Heart left ventricle (tissue), 16 donors: ENCODE data around the gene ERI3. TPM values are rescaled to one million over a fixed set of nuclear protein-coding genes. Genes with fewer than 3 reads are reported as not detected.

Experiments used
- ATAC-seq, 4 donors: fragments of 200-7000 bp; cut with Tn5 transposase; one replicate each; pipeline ENCODE4 v1.9.1; 2020 to 2022; ENCODE audit warnings: moderate library complexity in 4 of 4, mild to moderate bottlenecking in 3 of 4, moderate number of reproducible peaks in 1 of 4
- DNase-seq, 5 donors: peaks; one replicate each; pipeline ENCODE4 v3.0.0-alpha.2; 2020
- H3K27ac ChIP-seq, 12 donors: fragments of 200-600 bp; sonication (generic) in 4 of 12; one replicate each; pipeline versions ENCODE4 v1.5.0 to v1.8.0; 2016 to 2022; ENCODE audit warnings: mild to moderate bottlenecking in 2 of 12
- H3K27me3 ChIP-seq, 9 donors: fragments of 200-600 bp; sonication (generic) in 2 of 9; one replicate each; pipeline versions ENCODE4 v1.5.1 to v1.8.0; 2016 to 2022; ENCODE audit warnings: mild to moderate bottlenecking in 3 of 9
- H3K36me3 ChIP-seq, 9 donors: fragments of 200-600 bp; sonication (generic) in 2 of 9; one replicate each; pipeline versions ENCODE4 v1.5.0 to v1.8.0; 2018 to 2022; ENCODE audit warnings: mild to moderate bottlenecking in 2 of 9
- H3K4me1 ChIP-seq, 12 donors: fragments of 200-600 bp; sonication (generic) in 4 of 12; one replicate each; pipeline versions ENCODE4 v1.5.0 to v1.8.0; 2016 to 2022; ENCODE audit warnings: mild to moderate bottlenecking in 3 of 12
- H3K4me3 ChIP-seq, 12 donors: fragments of 200-600 bp; sonication (generic) in 4 of 12; one replicate each; pipeline versions ENCODE4 v1.5.0 to v1.8.0; 2017 to 2022; ENCODE audit warnings: mild to moderate bottlenecking in 9 of 12, moderate library complexity in 4 of 12
- H3K9me3 ChIP-seq, 12 donors: fragments of 200-600 bp; sonication (generic) in 4 of 12; one replicate each; pipeline versions ENCODE4 v1.5.0 to v1.8.0; 2016 to 2022; ENCODE audit warnings: mild to moderate bottlenecking in 1 of 12
- POLR2A ChIP-seq, 2 donors: fragments of 450-650 bp; IDR thresholded peaks; one replicate each; pipeline ENCODE4 v1.6.1; 2017; ENCODE audit warnings: antibody characterized with exemption in 2 of 2, mild to moderate bottlenecking in 2 of 2, moderate library complexity in 2 of 2
- WGBS, 4 donors: extraction: QIAGEN DNeasy Blood & Tissue Kit in 2 of 4; methylation state at CpG; one replicate each; pipeline versions ENCODE4 v1.1.5 to v1.1.7; 2013 to 2018; 5-methylcytosine and 5-hydroxymethylcytosine counted together
- intact Hi-C, 10 donors: fragments of 100-400 bp; cut with DNase I; formaldehyde crosslinking; loops; one replicate each; pipeline versions ENCODE4 v1.11.1 to v1.14.2; 2022
- polyA plus RNA-seq, 2 donors: library from polyadenylated mRNA; stranded (reverse); fragments of 200-250 nt; gene quantifications; one replicate each; pipeline ENCODE4 v1.2.3, GENCODE V29; 2013
- total RNA-seq, 9 donors: library from RNA; depleted of rRNA in 2 of 9; stranded (reverse); fragments of >200 nt in 2 of 9; fragmentation: NEBNext Ultra II Directional in 3 of 9; extraction: Animal tissue kit (Norgen Biotek cat#: 25700) in 3 of 9; gene quantifications; one replicate each; pipeline versions ENCODE4 v1.1.0 to v1.2.4, GENCODE V29; 2016 to 2023
- TF ChIP-seq, protein P1 (sequence below), 12 donors: fragments of 200-600 bp; sonication (generic) in 4 of 12; IDR thresholded peaks; one replicate each; pipeline versions ENCODE4 v1.5.0 to v1.8.0; 2018 to 2022; ENCODE audit warnings: antibody characterized with exemption in 12 of 12, mild to moderate bottlenecking in 5 of 12
- donor health status: ischemic (EF 13 %, LVEDD 7.1; RV severe dilation, severe dysfunction).
- donor health status: healthy with polysubstance abuse.
- donor health status: DM: no; HTN: yes; CAD: no.
- donor health status: DM: no; HTN: no; CAD: no.
- donor health status: ischemic (EF 25% LVEDD 6.9; RV normal size, moderate dysfunction).
- donor health status: ischemic (EF 25% LVEDD 5.7; RV mildly dilated, moderate dysfunction).
- donor health status: healthy.
- donor health status: DM: yes; HTN: yes; CAD: no.
- donor health status: ischemic (EF 35%, LVEDD 5.7; RV mildly dilated, moderate dysfunction).
- donor health status: nonischemic (EF 11% LVEDD 7.7; RV severe dilation, severe dysfunction).
- donor health status: DM: yes; HTN: yes; CAD: no.
- donor health status: PGD.
- donor health status: ischemic (EF 29% LVEDD 5.4; RV normal size, mild dysfunction).
- donor health status: nonischemic (EF 23%, LVEDD 6.1; RV moderate dilation, normal function).

ERI3 gene
- total and polyA plus RNA-seq, 11 donors, result 29.8 to 68.9 (median 48.0) TPM

GRCh38 chr1:44243782-44244495, 111.1 kb downstream of the ERI3 start:
- peaks cover 0 to 30% (median 18%) of the 10 kb centered on the region in 12 donors for H3K4me1 ChIP-seq
- 93 to 98% (median 97%) methylated on average over 7 of the region's 7 CpGs for WGBS, 4 donors
- H3K36me3 ChIP-seq, result peaks cover 0 to 17% (median 0%) of the 10 kb centered on the region in 9 donors
- no peak overlapping the region for H3K27ac ChIP-seq
- DNase-seq, result no peak
- intact Hi-C loops, result loop anchor here in 1 of 10 donors (5.0 kb wide), 1 partner anchor 48 kb away; no protein-coding TSS in a partner anchor
- TF ChIP-seq POLR2A (IDR thresholded peaks at IDR 0.05), result no peak
- TF ChIP-seq, protein P1, sequence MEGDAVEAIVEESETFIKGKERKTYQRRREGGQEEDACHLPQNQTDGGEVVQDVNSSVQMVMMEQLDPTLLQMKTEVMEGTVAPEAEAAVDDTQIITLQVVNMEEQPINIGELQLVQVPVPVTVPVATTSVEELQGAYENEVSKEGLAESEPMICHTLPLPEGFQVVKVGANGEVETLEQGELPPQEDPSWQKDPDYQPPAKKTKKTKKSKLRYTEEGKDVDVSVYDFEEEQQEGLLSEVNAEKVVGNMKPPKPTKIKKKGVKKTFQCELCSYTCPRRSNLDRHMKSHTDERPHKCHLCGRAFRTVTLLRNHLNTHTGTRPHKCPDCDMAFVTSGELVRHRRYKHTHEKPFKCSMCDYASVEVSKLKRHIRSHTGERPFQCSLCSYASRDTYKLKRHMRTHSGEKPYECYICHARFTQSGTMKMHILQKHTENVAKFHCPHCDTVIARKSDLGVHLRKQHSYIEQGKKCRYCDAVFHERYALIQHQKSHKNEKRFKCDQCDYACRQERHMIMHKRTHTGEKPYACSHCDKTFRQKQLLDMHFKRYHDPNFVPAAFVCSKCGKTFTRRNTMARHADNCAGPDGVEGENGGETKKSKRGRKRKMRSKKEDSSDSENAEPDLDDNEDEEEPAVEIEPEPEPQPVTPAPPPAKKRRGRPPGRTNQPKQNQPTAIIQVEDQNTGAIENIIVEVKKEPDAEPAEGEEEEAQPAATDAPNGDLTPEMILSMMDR (IDR thresholded peaks at IDR 0.05), result no peak
- no peak for ATAC-seq
- H3K9me3 ChIP-seq, result no peaks in the 10 kb centered on the region
- no peaks in the 10 kb centered on the region for H3K27me3 ChIP-seq
- H3K4me3 ChIP-seq, result no peak overlapping the region

- H3K4me3 ChIP-seq, result no peak overlapping the region
- H3K9me3 ChIP-seq, result no peaks in the 10 kb centered on the region
- 77 to 86% (median 83%) methylated on average over 10 to 16 of the region's 16 CpGs for WGBS, 4 donors
- intact Hi-C loops, result loop anchor here in 1 of 10 donors (5.0 kb wide), 1 partner anchor 50 kb away; no protein-coding TSS in a partner anchor
- peaks cover 0 to 17% (median 0%) of the 10 kb centered on the region in 9 donors for H3K36me3 ChIP-seq
- TF ChIP-seq POLR2A (IDR thresholded peaks at IDR 0.05), result no peak
- TF ChIP-seq, protein P1 (IDR thresholded peaks at IDR 0.05), result no peak
- no peak overlapping the region for H3K27ac ChIP-seq
- ATAC-seq, result no peak
- DNase-seq, result no peak
- H3K27me3 ChIP-seq, result no peaks in the 10 kb centered on the region
- peaks cover 0 to 31% (median 18%) of the 10 kb centered on the region in 12 donors for H3K4me1 ChIP-seq
Measured at GRCh38 chr1:44242746-44243145, 112.3 kb downstream of the ERI3 start.

DNA sequence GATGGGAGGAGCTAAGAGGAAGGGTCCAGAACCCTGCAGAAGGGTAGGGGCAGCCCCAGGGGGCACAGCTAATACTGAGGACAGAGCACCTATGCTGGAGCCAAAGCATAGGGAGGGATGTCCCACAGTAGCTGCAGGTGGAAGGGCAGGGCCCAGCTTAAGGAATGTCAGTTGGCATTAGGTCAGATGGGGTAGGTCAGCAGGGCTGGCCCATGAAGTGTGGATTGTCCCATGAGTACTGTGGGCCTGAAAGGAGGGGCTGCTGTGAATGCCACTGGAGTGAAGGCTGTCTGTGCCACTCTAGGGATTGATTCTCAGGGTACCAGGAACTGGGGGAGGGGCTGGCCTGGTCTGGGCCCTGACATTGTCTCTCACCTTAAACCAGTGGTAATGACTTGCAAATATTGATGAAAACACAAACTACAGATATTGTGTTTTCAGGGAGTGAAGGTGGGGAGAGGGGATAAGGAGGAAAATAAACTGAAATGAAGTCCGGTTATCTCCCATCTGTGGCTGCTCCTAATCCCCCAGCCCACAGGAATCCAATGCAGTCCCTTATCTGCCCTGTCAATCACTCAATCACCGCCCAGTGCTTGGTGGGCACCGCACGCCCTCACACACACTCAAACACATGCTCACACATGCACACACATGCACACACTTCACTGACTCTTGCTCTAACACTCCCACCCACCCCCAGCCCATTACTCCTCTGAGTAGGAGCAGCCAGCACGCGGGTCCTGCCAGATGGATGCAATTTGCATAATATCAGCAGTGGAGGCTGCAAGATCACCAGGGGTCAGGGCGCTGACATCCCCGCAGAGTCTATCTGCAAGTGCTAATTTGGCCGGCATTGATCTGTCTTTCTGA, 114.0 kb downstream of the ERI3 start:
- no peak for TF ChIP-seq POLR2A (IDR thresholded peaks at IDR 0.05)
- TF ChIP-seq, protein P1 (IDR thresholded peaks at IDR 0.05), result no peak
- intact Hi-C loops, result loop anchor here in 2 of 10 donors (2.0 to 5.0 kb wide), 2 partner anchors 51 to 52 kb away; no protein-coding TSS in a partner anchor
- Histone ChIP-seq H3K27me3 (no peaks in the 10 kb centered on the region), H3K4me1 (peaks cover 0 to 31% (median 18%) of the 10 kb centered on the region in 12 donors), H3K4me3 (no peak overlapping the region), H3K27ac (peak overlapping the region; percentile 63 to 93 (median 84)), H3K36me3 (peaks cover 0 to 7% (median 0%) of the 10 kb centered on the region in 9 donors), H3K9me3 (no peaks in the 10 kb centered on the region)
- DNase-seq, result peak in 1 of 5 donors; percentile 59
- WGBS, 4 donors, result 80 to 90% (median 85%) methylated on average over 9 of the region's 9 CpGs
- peak; percentile 36 to 65 (median 52) for ATAC-seq
